ENCODE data around the gene PPARG.
"Not testable (repeated sequence)": the region's sequence is repeated elsewhere in the genome, so short reads cannot be mapped to it uniquely, and the experiment has no call there.

The PPARG gene

GRCh38 chr3:12380461-12380860, 91.6 kb downstream of the PPARG start:
- no peak for DNase-seq (ENCODE audit: low spot score)

DNA sequence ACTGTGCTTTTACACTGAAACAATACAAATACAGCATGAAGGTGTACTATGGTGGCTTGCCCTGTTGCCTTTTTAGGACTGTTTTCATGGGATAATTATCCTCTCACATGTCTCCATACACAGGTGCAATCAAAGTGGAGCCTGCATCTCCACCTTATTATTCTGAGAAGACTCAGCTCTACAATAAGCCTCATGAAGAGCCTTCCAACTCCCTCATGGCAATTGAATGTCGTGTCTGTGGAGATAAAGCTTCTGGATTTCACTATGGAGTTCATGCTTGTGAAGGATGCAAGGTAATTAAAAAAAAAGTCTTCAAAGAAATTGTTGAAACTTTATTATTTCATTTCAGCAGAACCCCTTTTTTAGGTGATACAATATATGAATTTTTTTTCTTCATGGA, 92.3 kb downstream of the PPARG start:
- no peak for DNase-seq (ENCODE audit: low spot score)

DNA sequence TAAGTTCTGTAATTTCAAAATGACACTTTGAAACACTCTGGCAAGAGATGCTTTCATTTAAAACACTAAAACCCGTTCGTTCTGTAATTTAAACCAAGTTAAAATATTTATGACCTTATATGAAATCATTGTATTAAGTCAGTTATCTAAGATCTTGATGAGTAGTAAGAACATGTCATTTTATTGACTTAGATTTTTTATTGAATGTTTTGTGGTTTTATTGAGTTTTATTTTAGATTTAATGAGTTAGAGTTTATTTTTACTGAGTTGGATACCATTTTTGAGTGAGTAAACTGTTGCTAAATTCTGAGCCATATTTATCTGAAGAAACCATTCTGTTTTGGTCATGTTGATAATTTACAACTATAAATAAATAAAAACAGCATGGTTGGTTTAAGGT, 94.3 kb downstream of the PPARG start:
- DNase-seq (ENCODE audit: low spot score), result no peak

DNA sequence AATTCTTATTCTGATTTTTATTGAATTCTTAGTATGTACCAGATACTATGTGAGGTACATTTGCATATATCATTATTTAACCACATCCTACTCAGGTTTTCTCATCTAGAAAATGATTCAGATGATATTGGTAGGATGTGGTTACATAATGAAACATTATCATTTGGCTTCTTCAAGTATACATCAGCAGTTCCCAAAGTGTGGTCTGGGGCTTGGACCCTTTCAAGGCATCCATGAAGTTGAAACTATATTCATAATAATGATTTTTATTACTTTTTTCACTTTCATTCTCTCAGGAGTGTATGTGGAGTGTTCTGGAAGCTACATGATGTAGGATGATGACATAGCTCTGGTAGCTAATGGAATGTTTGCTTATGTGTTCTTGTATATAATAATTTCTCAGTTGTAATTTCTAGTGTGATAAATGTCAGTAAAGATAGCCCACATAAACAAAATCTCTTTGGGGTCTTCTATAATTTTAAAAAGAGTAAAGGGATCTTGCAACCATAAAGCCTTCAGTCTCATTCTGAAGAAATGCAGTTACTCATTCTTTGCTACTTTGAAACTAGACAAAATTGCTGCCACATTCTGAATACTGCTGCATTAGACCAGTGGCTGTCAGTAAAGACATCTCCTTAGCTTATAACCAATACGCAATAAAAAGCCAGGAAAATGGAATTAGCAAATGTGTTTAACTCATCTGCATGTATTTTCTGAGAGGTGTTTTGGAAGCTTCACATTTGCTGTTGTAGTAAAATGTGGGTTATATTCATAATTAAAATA, 95.8 kb downstream of the PPARG start:
- DNase-seq (ENCODE audit: low spot score), result no peak

- DNase-seq (ENCODE audit: low spot score), result not testable (repeated sequence)
Observed at GRCh38 chr3:12386514-12387291, 97.8 kb downstream of the PPARG start.

DNA sequence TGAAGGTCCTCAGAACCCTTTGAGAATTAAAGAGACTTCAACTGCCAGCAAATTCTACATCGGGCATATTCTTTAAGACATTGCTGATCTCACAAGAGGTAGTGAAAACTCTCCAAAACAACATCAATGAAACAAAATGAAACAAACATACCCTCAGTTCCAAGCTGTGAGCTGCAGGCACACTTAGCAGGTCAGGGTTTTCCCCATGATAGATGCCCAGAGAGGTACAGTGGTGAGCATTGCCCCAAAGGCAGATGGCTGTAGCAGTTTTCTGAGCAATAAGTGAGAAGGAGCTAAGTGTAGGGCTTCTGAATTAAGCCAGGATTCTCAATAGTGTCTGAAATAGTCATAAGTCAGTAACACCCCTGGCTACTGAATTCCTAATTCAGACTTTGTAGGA, 99.3 kb downstream of the PPARG start:
- no peak for DNase-seq (ENCODE audit: low spot score)

GRCh38 chr3:12392101-12392878, 103.4 kb downstream of the PPARG start:
- no peak for DNase-seq (ENCODE audit: low spot score)

GRCh38 chr3:12393894-12394293, 105.0 kb downstream of the PPARG start:
- no peak for DNase-seq (ENCODE audit: low spot score)

GRCh38 chr3:12394569-12395271, 105.8 kb downstream of the PPARG start:
- DNase-seq (ENCODE audit: low spot score), result peak; percentile 37

DNA sequence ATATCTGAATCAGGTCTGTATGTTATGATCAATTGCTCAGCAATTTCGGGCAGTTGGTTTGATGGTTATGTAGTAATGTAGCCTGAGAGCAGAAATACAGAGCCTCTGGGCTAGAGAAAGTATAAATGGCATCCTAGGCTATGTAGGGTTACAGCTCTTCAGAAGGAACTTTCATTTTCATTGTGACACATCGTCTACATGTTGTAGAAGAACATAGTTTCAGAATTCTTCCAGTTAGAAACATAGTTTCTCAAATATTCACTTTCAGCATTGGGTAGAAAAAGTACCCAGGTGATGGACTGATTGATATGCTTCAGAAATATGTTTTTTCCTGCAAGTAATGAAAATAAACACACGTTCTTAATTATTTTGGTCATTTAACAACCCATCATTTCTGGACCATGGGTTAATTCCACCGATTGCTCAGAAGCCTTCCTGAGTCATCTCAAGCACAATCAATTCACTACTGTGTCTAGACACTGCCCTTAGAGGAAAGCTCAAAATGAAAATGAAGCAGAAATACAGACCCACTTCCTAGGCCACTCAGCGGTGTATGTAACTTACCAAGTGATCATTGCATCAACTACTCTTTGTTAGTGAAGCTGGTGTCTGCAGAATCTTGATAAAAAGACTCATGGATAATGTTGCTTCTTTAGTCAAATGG, 106.6 kb downstream of the PPARG start:
- DNase-seq (ENCODE audit: low spot score), result peak; percentile 40

GRCh38 chr3:12396471-12396870, 107.6 kb downstream of the PPARG start:
- no peak for DNase-seq (ENCODE audit: low spot score)

GRCh38 chr3:12399226-12399625, 110.4 kb downstream of the PPARG start:
- DNase-seq (ENCODE audit: low spot score), result no peak

DNA sequence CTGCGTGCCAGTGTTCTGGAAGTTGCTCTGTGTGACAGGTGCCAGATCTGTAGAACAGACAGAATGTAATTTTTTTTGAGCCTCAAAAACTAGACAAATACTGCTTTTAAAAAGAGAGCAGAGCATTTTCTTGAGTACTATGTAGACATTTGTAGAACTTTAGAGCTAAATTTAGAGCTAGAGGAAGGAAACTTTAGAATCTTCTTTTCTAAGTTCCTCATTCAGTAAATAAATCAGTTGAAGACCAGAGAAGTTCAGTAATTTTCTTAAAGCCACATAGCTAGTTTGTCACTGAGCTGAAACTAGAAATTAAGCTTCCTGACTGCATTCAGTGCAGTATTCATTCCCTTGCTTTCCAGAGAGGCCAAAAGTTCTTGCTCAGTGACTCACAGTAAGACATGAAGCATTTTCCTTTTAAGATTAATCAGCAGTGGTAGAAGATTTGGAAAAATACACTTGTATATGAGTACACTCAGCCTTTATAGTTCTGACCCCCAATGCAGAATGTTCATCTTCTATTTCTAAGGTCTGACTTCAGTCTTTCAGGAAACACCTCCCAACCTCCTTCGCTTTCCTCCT, 111.8 kb downstream of the PPARG start:
- peak; percentile 49 for DNase-seq (ENCODE audit: low spot score)

- no peak for DNase-seq (ENCODE audit: low spot score)
Observed at GRCh38 chr3:12401208-12401607, 112.3 kb downstream of the PPARG start.

- DNase-seq (ENCODE audit: low spot score), result peak; percentile 29
Observed at GRCh38 chr3:12405432-12406272, 116.8 kb downstream of the PPARG start.

DNA sequence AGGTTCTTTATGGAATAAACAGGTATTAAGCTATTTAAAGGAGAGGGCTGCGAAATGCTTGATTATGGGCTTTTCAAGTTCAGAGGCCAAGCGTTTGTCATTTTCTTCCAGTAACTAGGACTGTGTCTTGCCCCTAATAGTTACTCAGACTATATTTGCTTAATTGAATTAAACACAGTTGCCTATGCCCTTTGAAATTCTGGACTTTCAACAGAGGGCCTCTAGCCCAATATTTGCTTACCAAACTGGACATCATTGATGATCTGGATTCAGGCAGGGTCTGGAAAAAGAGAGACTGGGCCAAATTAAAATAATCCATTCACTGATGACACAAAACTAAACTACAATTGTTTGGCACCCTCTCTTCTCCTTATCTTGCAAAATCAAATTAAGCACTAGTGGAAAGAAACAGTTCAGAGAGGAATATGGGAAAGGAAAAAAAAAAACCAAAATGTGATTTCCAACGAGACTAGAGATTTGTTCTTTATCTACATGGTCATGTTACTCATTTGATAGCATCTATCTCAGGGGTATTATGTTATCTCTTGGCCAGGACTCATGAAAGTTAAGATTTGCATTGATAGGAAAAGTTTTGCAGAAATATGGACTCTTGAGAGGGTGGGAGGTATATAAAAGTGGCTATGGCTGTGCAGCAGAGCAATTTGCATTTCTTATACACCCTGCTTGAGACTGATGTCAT, 120.3 kb downstream of the PPARG start:
- DNase-seq (ENCODE audit: low spot score), result no peak

- no peak for DNase-seq (ENCODE audit: low spot score)
Observed at GRCh38 chr3:12409684-12410596, 121.1 kb downstream of the PPARG start.

DNA sequence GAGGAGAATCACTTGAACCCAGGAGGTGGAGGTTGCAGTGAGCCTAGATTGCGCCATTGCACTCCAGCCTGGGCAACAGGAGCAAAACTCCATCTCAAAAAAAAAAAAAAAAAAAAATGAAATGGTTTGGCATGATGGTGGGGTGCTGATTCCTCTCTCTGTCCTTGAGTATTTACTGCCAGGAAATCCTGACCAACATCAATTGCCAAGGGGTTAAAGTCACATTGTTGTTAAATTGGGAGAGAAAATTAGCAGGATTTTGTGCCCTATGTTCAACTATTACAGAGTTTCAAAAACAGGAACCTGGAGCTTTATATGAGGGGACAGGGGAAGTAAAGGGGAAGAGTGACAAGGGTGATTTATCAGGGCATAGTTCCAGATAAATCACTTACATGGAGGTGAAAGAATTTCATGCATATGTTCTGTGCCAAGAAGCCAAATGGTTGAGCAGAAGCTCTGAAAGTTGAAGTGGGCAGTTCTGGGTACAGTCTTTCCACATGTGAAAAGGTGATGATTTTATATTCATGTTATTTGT, 124.9 kb downstream of the PPARG start:
- DNase-seq (ENCODE audit: low spot score), result no peak
